Stimulated activated naive CD4-positive, alpha-beta T cell treated with Interleukin-2 at 50 U/mL for 16 hours (primary cell): Measurements from ENCODE around the gene FGD2.
"Not testable (repeated sequence)": the region's sequence is repeated elsewhere in the genome, so short reads cannot be mapped to it uniquely, and the experiment has no call there.

Experiments used
- DNase-seq: peaks from one replicate; lab custom pipeline; 2025; lab: John Stamatoyannopoulos, UW

The FGD2 gene

GRCh38 chr6:37039958-37040357 is 34.5 kb downstream of the FGD2 start:
- no peak for DNase-seq

GRCh38 chr6:37041521-37041920 is 36.1 kb downstream of the FGD2 start:
- no peak for DNase-seq

- DNase-seq: no peak
These were observed 36.7 kb downstream of the FGD2 start for GRCh38 chr6:37042150-37042549.

GRCh38 chr6:37043091-37043490 is 37.6 kb downstream of the FGD2 start:
- not testable (repeated sequence) for DNase-seq

GRCh38 chr6:37047346-37047688 is 41.9 kb downstream of the FGD2 start:
- no peak for DNase-seq

- DNase-seq: peak; percentile 4
These were observed 42.4 kb downstream of the FGD2 start for GRCh38 chr6:37047689-37048402.

- DNase-seq: no peak
These were observed 43.0 kb downstream of the FGD2 start for GRCh38 chr6:37048403-37048850.

GRCh38 chr6:37048851-37049757 is 43.6 kb downstream of the FGD2 start:
- DNase-seq: peak; percentile 77

- DNase-seq: no peak
These were observed 44.2 kb downstream of the FGD2 start for GRCh38 chr6:37049758-37050044.

- peak; percentile 57 for DNase-seq
These were observed 44.8 kb downstream of the FGD2 start for GRCh38 chr6:37050045-37050853.

GRCh38 chr6:37050854-37051137 is 45.3 kb downstream of the FGD2 start:
- DNase-seq: no peak

- DNase-seq: peak; percentile 83
These were observed 45.9 kb downstream of the FGD2 start for GRCh38 chr6:37051138-37052026.

GRCh38 chr6:37052027-37052628 is 46.7 kb downstream of the FGD2 start:
- no peak for DNase-seq

GRCh38 chr6:37053683-37054082 is 48.2 kb downstream of the FGD2 start:
- no peak for DNase-seq

- no peak for DNase-seq
These were observed 48.7 kb downstream of the FGD2 start for GRCh38 chr6:37054171-37054570.

GRCh38 chr6:37054580-37054979 is 49.1 kb downstream of the FGD2 start:
- DNase-seq: no peak

GRCh38 chr6:37056112-37056403 is 50.6 kb downstream of the FGD2 start:
- no peak for DNase-seq

- DNase-seq: no peak
These were observed 51.1 kb downstream of the FGD2 start for GRCh38 chr6:37056439-37057127.

GRCh38 chr6:37057128-37057471 is 51.6 kb downstream of the FGD2 start:
- DNase-seq: no peak

GRCh38 chr6:37057678-37058077 is 52.2 kb downstream of the FGD2 start:
- DNase-seq: no peak

- no peak for DNase-seq
These were observed 52.7 kb downstream of the FGD2 start for GRCh38 chr6:37058084-37058586.
